ENCODE results near the gene KRTAP10-10. TPM values are rescaled to one million over a fixed set of nuclear protein-coding genes. Genes with fewer than 3 reads are reported as not detected.
"Not testable (repeated sequence)": the region's sequence is repeated elsewhere in the genome, so short reads cannot be mapped to it uniquely, and the experiment has no call there.

Gene KRTAP10-10
- total RNA-seq, 8 experiments from 2014 or later: 0.17 to 1.1 (median 0.51) TPM; not detected in 4

DNA sequence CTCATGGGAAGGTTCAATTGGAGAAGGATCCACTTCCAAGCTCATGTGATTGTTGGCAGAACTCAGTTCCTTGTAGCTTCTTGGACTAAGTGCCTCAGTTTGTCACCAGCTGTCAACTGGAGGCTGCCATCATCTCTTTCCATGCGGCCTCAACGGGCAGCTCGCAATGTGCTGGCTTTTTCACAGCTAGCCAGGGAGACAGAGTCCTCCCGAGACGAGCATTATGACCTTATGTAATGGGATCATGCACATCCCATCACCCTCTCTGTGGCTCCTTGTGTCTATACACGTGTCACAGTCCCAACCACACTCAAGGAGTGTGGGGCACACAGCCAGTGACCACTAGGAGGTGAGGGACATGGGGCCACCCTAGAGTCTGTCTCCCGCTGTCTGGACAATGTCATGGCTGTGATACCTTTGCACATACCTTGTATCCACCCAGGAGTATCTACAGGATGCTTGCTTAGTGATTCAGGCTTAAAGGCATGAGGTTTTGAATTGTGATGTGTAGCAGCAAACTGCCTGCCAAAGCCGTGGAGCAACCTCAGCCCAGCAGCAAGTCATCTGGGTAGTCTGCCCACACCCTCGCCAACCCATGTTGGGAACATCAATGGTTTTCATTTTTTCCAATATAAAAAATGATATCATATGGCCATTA, 41.0 kb upstream of the KRTAP10-10 start:
- ATAC-seq (replicated peaks in 6 of 8): no peak
- H3K4me3 ChIP-seq: no peak overlapping the region
- 4 to 100% (median 57%) methylated on average over 1 to 5 of the region's 9 CpGs; no CpG with 5 or more reads in 2 of the 10 experiments for WGBS, 10 experiments
- H3K4me1 ChIP-seq (replicated peaks in 1 of 2): no peaks in the 10 kb centered on the region
- no peak overlapping the region for H3K27ac ChIP-seq
- in situ Hi-C loops (cut with MboI; ENCODE audit: low pct_unique_long_range_greater_than_20kb in 2 of 9, low sequenced_read_pairs in 9 of 9, unreplicated experiment in 9 of 9): no loop called here

DNA sequence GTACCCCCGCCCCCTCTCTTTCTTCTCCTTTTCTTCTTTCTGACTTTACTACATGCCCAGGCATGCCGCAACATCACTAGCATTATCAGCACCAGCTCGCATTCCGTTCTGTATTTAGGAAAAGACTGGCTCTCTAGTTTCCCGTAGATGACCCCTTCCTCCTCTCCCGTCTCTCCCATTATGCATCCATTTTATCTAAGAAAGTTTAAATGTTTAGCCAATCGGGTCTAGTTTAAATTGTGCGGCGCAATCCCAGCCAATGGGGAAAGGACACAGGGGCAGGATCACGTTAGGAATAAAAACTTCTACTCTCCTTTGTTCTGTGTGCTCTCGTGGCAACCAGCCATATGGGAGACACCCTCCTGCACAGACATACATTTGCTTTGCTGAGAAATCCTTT, 39.1 kb upstream of the KRTAP10-10 start:
- in situ Hi-C loops (cut with MboI; ENCODE audit: low pct_unique_long_range_greater_than_20kb in 2 of 9, low sequenced_read_pairs in 9 of 9, unreplicated experiment in 9 of 9): no loop called here
- peak in 4 of 8 experiments; percentile 23 to 45 (median 36) for ATAC-seq (replicated peaks in 6 of 8)
- H3K4me3 ChIP-seq: no peak overlapping the region
- H3K27ac ChIP-seq: peak overlapping the region in 1 of 2 donors; percentile 40
- H3K4me1 ChIP-seq (replicated peaks in 1 of 2): no peaks in the 10 kb centered on the region
- WGBS, 10 experiments: 20 to 88% (median 65%) methylated on average over 5 to 10 of the region's 11 CpGs

DNA sequence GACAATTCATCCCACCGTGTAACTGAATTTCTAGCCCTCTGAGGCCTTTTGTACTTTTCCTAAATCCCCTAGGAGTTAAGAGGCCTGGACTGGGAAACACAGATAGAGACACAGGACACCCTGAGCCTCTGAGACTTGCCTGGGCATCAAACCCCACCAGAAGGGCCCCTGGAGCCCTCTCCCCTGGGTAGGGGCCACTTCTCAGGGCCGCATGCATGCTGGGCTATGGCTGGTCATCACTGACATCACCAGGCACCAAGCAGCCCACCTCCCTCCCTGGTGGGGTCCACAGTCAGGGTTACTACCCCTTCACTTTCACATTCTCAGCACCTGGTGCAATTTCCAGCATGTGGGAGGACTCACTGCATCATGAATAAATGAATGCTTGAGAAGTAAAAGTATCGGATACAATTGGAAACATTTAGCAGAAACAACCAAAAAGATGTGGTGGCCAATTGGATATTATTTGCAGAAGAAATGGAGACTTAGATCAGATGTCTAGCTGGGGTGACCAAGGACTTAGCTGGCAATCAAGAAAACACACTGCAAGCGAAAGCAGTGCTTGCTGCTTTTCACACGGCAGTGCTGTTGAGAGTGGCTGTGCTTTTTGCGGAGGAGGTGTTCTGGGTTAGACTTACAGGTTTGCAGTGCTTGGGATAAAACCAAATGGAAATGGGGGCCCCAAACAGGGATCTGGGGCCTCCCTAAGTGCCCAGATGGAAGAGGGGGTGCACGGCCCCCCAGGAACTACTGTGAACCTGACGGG, 37.7 kb upstream of the KRTAP10-10 start:
- ATAC-seq (replicated peaks in 6 of 8): no peak
- Histone ChIP-seq H3K27ac (no peak overlapping the region), H3K4me3 (no peak overlapping the region), H3K4me1 (replicated peaks in 1 of 2) (no peaks in the 10 kb centered on the region)
- 45 to 94% (median 85%) methylated on average over 2 to 5 of the region's 8 CpGs; no CpG with 5 or more reads in 2 of the 10 experiments for WGBS, 10 experiments
- in situ Hi-C loops (cut with MboI; ENCODE audit: low pct_unique_long_range_greater_than_20kb in 2 of 9, low sequenced_read_pairs in 9 of 9, unreplicated experiment in 9 of 9): no loop called here

DNA sequence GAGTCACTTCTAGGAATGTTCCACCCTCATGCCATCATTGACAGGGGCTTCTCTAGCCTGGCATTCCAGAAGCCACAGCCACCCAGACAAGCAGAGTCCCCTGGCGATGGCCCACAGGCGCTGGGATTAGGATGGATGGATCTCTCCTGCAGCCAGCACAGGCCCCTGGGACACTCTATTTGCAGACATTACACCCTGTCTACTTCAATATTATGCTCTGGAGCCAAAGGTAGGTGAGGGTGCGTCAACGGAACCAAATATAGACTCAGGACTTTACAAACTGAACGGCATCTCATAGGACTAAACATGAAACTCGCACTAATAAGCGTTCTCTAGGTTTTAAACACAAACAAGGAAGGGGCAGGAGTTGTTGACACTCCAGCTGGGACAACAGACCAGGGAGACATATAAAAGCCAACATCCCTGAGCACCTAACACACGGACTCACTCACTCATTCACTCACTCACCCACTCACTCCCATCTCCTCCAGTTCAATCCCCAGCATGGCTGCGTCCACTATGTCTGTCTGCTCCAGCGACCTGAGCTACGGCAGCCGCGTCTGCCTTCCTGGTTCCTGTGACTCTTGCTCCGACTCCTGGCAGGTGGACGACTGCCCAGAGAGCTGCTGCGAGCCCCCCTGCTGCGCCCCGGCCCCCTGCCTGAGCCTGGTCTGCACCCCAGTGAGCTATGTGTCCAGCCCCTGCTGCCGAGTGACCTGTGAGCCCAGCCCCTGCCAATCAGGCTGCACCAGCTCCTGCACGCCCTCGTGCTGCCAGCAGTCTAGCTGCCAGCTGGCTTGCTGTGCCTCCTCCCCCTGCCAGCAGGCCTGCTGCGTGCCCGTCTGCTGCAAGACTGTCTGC, 36.8 kb upstream of the KRTAP10-10 start, which contains the start of gene KRTAP10-7:
Gene KRTAP10-7 (plus strand): TSS at position 480 of the 861 bp plus-strand sequence. CDS start 25 bp downstream, at position 505.
- ATAC-seq (replicated peaks in 6 of 8); in situ Hi-C loops (cut with MboI; ENCODE audit: low pct_unique_long_range_greater_than_20kb in 2 of 9, low sequenced_read_pairs in 9 of 9, unreplicated experiment in 9 of 9); H3K4me1 ChIP-seq (replicated peaks in 1 of 2); H3K4me3 ChIP-seq; H3K27ac ChIP-seq: not testable (repeated sequence)
- 33 to 93% (median 65%) methylated on average over 2 to 7 of the region's 23 CpGs; no CpG with 5 or more reads in 5 of the 10 experiments for WGBS, 10 experiments

DNA sequence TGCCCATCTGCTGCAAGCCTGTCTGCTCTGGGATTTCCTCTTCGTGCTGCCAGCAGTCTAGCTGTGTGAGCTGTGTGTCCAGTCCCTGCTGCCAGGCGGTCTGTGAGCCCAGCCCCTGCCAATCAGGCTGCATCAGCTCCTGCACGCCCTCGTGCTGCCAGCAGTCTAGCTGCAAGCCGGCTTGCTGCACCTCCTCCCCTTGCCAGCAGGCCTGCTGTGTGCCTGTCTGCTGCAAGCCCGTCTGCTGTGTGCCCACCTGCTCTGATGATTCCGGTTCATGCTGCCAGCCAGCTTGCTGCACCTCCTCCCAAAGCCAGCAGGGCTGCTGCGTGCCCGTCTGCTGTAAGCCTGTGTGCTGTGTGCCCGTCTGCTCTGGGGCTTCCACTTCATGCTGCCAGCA, 36.1 kb upstream of the KRTAP10-10 start:
- H3K4me1 ChIP-seq (replicated peaks in 1 of 2); H3K27ac ChIP-seq; in situ Hi-C loops (cut with MboI; ENCODE audit: low pct_unique_long_range_greater_than_20kb in 2 of 9, low sequenced_read_pairs in 9 of 9, unreplicated experiment in 9 of 9); H3K4me3 ChIP-seq: not testable (repeated sequence)
- ATAC-seq (replicated peaks in 6 of 8): peak in 1 of 8 experiments; percentile 65
- WGBS, 10 experiments: no CpG with 5 or more reads among the region's 10 CpGs

DNA sequence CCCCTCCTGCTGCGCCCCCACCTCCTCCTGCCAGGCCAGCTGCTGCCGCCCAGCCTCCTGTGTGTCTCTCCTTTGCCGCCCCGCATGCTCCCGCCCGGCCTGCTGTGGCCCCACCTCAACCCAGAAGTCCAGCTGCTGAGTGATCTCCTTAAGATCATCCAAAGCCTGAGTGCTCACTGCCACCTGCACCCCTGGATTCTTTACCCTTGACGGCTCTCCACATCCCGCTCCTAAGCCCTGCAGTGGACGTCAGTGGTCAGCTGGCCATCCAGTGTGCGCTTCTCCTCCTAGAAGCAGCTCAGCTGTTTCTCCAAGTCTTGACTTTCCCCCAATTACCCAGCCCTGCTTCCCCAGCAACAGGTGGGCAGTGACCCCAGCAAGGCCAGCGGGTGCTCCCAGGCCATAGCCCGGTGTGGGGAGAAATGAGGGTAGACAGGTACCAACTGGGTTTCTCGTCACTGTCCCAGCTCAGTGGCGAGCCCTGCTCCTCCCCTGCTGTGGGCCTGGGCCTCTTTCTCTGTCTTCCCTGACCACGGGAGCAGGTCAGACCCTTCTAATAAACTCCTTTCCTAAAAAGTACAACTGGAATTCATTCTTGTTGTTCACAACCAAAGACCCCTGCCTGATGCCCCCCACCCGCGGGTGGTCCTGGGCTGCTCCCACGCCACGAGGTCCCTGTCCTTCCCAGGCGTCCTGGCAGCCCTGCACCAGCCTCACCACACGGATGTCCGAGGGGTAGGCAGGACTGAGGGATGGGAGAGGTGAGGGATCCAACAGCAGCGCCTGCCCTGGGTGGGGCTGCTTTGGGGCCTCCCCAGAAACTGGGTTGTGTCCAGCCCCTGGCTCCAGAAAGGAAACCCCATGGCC, 35.3 kb upstream of the KRTAP10-10 start:
- H3K4me1 ChIP-seq (replicated peaks in 1 of 2): no peaks in the 10 kb centered on the region
- WGBS, 10 experiments: 17 to 100% (median 73%) methylated on average over 1 to 8 of the region's 23 CpGs; no CpG with 5 or more reads in 2 of the 10 experiments
- no peak overlapping the region for H3K4me3 ChIP-seq
- ATAC-seq (replicated peaks in 6 of 8): peak in 1 of 8 experiments; percentile 28
- in situ Hi-C loops (cut with MboI; ENCODE audit: low pct_unique_long_range_greater_than_20kb in 2 of 9, low sequenced_read_pairs in 9 of 9, unreplicated experiment in 9 of 9): no loop called here
- no peak overlapping the region for H3K27ac ChIP-seq

DNA sequence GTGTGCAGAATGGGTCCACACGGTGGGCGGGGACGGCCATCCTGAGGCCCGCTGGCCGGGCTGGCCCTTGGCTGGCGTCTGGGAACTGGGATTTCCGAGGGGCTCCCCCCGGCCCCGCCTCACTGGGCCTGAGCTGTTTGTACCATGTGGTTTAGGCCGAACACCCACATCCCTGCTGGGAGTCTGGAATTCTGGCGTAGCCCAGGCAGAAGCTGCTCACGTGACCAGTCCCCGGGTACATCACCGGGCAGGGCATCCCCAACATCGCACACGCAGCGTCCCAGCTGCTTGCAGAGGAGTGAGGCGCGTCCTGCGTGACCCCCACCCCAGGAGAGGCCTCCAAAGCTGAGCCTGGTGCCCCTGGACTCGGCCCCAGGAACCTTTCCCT, 34.7 kb upstream of the KRTAP10-10 start:
- Histone ChIP-seq H3K4me3 (no peak overlapping the region), H3K27ac (no peak overlapping the region), H3K4me1 (replicated peaks in 1 of 2) (no peaks in the 10 kb centered on the region)
- in situ Hi-C loops (cut with MboI; ENCODE audit: low pct_unique_long_range_greater_than_20kb in 2 of 9, low sequenced_read_pairs in 9 of 9, unreplicated experiment in 9 of 9): no loop called here
- peak in 1 of 8 experiments; percentile 77 for ATAC-seq (replicated peaks in 6 of 8)
- WGBS, 10 experiments: 20 to 90% (median 80%) methylated on average over 1 to 2 of the region's 21 CpGs; no CpG with 5 or more reads in 7 of the 10 experiments

DNA sequence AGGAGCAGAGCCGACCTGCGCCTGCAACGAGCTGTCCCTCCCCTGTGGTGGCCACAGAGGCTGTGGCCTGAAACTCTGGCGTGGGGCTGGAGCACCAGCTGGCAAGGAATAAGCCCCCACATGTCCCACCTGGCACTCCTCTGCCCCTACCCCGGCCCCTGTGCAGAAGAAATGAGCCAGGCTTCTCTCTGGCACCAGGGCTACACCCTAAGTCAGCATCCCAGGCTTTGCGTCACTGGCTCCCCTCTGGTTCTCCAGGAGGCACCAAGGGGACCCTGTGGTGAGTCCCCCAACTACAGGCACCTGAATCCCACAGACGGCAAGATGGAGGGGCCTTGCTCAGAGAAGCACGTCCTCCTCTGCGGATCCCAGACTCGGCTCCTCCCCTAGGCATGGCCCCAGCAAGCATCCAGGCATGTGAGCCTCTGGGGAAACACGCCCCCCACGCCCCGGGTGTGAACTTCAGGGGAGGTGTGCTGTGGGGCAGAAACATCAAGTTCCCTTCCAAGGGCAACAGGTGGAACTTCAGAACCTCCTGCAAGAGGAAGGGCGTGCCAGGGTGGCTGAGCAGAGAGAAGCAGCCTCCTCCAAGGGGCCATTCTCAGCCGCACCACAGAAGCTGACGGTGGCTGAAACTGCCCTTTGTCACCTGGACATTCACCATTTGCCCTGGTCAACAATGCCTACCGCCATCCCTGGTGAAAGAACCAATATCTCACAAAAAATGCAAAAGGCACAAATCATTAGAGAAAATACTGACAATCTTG, 33.9 kb upstream of the KRTAP10-10 start:
- Histone ChIP-seq H3K27ac (no peak overlapping the region), H3K4me1 (replicated peaks in 1 of 2) (no peaks in the 10 kb centered on the region), H3K4me3 (no peak overlapping the region)
- ATAC-seq (replicated peaks in 6 of 8): no peak
- WGBS, 10 experiments: 8 to 80% (median 37%) methylated on average over 1 to 5 of the region's 17 CpGs; no CpG with 5 or more reads in 3 of the 10 experiments
- in situ Hi-C loops (cut with MboI; ENCODE audit: low pct_unique_long_range_greater_than_20kb in 2 of 9, low sequenced_read_pairs in 9 of 9, unreplicated experiment in 9 of 9): no loop called here

DNA sequence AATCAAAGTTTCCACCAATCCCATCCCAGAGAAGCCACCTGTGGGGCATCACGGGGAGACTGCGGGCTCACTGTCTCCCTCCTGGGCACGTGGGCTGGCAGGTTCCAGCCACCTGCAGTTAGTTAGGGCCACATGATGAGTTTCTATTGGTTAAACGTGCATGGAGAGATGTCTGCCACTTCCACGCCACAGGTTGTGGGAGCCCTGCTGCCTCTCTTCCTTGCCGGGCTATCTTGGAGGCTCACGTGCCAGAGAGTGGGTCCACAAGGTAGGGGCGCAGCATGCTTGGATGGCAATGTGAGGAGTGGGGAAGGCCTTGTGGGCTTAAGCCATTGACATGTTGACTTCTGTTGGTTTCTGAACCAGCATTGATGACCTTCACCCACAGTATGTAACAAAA, 33.2 kb upstream of the KRTAP10-10 start:
- WGBS, 10 experiments: 42 to 100% (median 85%) methylated on average over 1 to 8 of the region's 8 CpGs; no CpG with 5 or more reads in 2 of the 10 experiments
- Histone ChIP-seq H3K4me3 (no peak overlapping the region), H3K4me1 (replicated peaks in 1 of 2) (no peaks in the 10 kb centered on the region), H3K27ac (no peak overlapping the region)
- no peak for ATAC-seq (replicated peaks in 6 of 8)
- in situ Hi-C loops (cut with MboI; ENCODE audit: low pct_unique_long_range_greater_than_20kb in 2 of 9, low sequenced_read_pairs in 9 of 9, unreplicated experiment in 9 of 9): no loop called here

DNA sequence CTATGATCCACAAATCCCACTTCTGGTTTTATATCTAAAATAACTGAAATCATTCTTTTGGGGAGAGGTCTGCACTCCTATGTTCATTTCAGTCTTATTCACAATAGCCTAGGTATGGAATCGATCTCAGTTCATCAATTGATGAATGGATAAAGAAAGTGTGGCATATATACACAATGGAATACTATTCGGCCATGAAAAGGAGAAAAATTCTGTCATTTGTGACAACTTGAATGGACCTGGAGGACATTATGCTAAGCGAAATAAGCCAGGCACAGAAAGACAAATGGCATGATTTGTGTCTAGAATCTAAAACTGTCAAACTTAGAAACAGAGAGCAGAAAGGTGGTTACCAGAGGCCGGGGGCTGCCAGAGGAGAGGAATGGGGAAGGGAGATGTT, 30.7 kb upstream of the KRTAP10-10 start:
- Histone ChIP-seq H3K4me3 (no peak overlapping the region), H3K27ac (no peak overlapping the region), H3K4me1 (replicated peaks in 1 of 2) (no peaks in the 10 kb centered on the region)
- WGBS, 10 experiments: 31 to 100% (median 54%) methylated on average over 1 to 4 of the region's 4 CpGs
- in situ Hi-C loops (cut with MboI; ENCODE audit: low pct_unique_long_range_greater_than_20kb in 2 of 9, low sequenced_read_pairs in 9 of 9, unreplicated experiment in 9 of 9): no loop called here
- no peak for ATAC-seq (replicated peaks in 6 of 8)

DNA sequence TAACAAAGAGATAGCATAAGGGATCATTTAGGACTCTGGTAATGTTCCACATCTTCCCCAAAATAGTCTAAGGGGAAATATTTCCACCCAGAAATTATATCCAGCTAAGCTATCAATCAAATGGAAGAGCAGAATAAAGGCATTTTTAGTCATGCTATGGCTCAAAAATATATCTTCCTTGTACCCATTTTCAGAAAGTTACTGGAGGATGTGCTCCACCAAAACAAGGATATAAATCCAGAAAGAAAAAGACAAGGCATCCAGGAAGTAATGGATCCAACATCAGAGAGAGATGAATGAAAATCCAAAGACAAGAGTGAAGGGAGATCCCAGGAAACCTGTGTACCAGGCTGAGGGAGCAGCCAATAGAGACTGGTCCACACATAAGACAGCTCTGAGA, 28.0 kb upstream of the KRTAP10-10 start:
- H3K4me3 ChIP-seq: no peak overlapping the region
- H3K4me1 ChIP-seq (replicated peaks in 1 of 2): no peaks in the 10 kb centered on the region
- no peak overlapping the region for H3K27ac ChIP-seq
- in situ Hi-C loops (cut with MboI; ENCODE audit: low pct_unique_long_range_greater_than_20kb in 2 of 9, low sequenced_read_pairs in 9 of 9, unreplicated experiment in 9 of 9): no loop called here
- ATAC-seq (replicated peaks in 6 of 8): no peak
